GM18508 (cell line): ENCODE data around the gene KLHL36.
"Not testable (repeated sequence)": the region's sequence is repeated elsewhere in the genome, so short reads cannot be mapped to it uniquely, and the experiment has no call there.

ENCODE experiments used
- ATAC-seq: cut with Tn5 transposase; IDR thresholded peaks from one replicate; pipeline ENCODE4 v1.9.1; 2021; ENCODE audit warnings: moderate number of reproducible peaks; ENCODE audit not compliant: insufficient read depth, unreplicated experiment

The KLHL36 gene

DNA sequence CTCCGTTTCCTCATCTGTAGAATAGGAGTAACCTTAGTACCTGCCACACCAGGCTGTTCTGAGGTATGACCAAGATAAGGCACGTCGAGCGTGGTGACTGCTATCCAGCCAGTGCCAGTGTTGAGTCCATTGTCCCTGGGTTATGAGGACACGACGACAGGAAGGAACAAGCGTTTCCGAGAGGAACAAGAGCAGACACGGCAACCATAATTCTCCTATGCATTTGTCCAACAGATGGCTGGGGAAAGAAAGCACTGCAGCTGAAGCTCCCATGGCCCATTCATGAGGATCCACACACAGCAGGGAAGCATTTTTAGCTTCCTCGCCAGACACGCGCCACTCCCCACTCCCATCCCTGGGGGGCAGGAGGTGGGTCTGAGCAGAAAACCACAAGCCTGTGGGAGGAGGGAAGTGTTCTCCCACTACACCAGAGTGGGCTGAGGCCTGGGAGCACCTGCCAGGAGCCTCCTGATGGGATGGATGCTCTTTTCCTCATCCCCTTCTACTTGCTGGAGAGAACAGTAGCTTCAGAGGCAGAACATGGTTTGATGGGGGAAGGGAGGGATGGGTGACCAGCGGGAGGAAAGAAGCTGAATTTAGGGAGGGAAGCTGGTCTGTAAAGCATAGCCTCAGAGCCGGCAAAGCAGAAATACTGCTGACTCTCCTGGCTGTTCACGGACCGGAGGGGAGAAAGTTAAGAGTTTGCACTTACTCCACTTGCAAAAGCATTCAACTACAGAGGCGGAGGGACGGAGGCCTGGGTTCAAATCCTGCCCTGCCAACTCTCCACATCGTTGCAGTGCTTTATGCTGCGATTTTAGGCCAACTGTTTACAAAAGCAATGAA is 33.1 kb upstream of the KLHL36 start:
- ATAC-seq, result no peak

DNA sequence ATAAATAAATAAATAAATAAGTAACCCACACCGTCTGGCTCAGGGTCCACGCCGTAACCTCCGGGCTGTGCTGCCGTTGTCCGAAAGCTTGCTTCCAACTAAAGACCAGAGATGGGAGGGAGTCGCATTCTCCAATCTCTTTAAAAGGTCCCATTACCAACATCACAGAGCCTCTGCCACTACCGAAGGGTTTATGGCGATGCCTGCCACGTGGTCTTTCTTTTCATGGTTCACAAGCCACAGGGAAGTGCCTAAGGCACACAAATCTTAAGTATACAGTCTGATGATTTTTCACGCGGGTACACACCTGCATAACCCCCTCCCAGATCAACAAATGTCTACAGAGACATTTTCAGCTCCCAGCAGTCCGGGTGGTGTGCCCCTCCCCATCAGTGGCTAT is 31.8 kb upstream of the KLHL36 start:
- ATAC-seq, result no peak

DNA sequence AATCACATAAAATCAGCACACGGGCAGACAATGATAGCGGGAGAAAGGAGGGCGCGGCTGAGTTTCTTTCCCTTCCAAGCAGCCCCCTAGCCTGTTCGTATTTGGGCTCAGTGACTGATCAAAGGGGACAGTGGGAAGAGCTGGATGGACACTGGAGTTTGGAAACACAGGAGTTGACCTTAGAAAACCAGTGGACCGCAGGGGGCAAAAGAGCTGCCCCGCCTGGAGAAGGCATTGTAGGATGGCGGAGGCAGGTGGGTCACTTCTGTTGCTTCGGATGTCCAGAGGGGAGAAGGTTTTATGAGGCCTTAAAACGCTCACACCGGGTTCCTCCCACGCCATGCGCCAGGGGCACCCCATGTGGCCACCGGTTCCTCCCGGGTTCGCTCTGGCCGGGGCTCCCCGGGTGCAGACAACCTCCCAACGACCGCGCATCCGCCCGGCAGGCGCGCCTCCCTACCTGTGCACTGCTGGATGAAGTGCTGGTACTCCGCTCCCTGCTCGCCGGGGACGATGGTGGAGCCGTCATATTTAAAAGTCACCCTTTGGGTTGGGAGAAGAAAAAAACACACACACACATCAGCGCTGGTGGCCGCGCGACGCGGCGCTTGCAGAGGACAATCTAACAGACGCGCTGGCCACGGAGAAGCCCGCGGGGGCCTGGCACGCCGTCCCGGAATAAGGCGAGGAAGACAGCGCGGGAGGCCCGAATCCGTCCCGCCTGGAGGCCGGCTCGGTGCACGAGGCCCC is 31.1 kb upstream of the KLHL36 start:
- peak; percentile 12 for ATAC-seq

DNA sequence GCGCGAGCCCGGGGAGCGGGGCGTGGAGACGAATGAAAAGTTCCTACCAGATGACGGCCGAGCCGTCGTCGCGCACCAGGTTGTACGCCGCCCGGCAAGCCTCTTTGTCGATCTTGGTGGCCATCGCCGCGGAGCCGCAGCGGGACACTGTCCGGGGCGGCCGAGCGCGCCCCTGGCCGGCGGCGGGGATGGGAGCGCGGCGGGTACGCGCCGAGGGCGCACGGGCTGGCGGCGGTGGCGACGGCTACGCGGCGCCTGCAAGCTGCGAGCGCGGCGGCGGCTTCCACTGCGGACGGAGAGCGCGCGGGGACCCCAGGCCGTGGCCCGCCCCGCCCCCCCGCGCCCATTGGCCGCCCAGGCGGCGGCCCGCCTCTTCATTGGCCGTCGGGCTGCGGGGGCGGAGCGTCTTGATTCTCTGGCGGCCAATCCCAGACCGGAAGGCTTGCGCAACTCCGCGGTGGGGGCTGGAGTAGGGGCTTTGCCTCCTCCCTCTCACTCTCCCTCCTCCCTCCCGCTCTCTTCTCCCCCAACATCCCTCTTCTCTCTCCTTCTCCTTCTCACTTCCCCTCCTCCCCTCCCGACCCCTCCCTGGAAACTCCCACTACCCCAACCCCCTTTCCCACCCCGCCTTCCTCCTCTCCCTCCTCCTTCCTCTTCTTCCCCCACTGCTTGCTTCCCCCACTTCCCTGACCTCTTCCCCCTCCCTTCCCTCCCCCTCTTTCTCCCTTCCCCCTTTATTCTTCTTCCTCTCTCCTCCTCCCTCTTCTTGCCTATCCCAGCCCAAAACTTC is 30.3 kb upstream of the KLHL36 start, which contains the start of gene COTL1:
Gene COTL1, minus strand, starts transcription at position 288 of the 790 bp plus-strand sequence. Its CDS starts 164 bp downstream, at position 124.
- peak; percentile 29 for ATAC-seq

DNA sequence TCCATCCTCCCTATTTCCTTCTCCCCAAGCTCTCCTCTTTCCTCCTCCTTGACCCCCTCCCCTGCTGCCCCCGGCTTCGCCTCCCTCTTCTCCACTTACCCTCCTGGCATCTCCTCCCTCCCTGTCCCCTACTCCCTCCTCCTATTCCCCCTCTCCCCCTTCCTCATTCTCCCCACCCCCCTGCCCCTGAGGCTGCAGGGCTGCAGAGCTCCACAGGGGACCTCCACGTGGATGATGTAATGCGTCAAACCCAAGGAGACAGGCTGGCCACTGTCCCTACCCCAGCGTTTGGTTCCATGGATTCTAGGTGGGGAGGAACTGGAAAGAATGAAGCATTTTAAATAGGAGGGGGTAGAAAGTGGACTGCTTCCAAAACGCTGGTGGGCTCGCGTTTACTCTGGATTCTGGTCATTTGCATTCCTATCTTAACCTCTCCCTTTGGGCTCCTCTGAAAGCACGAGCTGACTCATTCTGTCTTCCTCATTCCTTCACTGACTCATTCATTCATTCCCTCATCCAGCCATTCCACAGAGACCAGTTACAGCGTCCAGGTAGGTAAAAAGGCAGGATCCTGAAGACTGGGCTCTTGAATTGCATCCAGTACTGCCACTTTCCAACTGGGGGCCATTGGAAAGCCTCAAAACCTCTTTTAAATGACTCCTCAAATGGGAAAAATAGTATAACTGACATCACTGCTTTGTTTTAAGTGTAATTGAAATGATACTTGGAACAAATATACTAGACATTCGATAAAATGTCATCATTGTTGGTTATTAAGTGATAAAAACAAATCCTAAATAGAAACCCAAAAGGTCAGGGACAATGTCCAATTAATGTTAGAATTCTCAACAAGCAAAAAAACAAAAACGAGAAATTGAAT is 29.5 kb upstream of the KLHL36 start:
- ATAC-seq, result no peak

DNA sequence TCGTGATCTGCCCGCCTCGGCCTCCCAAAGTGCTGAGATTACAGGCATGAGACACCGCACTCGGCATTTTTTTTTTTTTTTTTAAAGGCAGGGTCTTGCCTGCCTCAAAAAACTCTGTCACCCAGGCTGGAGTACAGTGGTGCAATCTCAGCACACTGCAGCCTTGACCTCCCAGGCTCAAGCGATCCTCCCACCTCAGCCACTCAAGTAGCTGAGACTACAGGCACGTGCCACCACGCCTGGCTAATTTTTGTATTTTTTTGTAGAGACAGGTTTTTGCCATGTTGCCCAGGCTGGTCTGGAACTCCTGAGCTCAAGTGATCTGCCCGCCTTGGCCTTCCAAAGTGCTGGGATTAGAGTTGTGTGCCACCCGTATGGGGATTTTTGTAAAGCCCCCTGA is 27.4 kb upstream of the KLHL36 start:
- ATAC-seq, result not testable (repeated sequence)

DNA sequence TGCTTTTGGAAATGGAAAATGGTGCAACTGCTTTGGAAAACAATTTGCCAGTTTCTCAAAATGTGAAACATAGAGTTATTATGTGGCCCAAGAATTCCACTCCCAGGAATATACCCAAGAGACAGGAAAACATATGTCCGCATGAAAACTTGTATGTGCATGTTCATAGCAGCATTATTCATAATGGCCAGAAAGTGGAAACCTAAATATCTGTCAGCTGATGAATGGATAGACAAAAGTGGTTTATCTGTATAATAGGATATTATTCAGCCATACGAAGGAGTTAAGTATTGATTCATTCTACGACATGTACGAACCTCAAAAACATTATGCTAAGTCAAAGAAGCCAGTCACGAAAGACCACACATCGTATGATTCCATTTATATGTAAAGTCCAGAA is 22.8 kb upstream of the KLHL36 start:
- no peak for ATAC-seq

DNA sequence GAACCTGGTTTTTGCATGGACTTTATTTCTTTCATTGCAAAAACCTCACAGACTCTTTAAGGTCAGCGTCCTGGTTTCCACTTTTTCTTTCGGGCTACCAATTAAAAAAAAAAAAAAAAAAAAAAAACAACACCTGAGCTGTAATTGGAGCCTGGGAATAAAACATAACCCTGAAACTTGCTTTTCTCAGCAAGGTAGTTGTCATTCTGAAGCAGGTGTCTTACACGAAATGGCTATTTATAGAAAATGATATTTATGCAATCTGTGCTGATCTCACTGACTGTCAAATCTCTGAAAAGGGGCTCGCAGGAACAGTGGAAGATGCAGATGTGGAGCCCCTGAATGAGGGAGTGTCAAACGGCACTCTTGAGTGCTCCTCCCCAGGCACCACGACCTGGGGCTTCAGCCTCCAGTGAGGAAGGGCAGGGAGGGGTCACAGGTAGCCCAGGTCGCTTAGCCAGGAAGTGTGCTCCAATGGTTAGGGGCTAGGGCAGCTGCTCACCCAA is 20.0 kb upstream of the KLHL36 start:
- ATAC-seq, result no peak

DNA sequence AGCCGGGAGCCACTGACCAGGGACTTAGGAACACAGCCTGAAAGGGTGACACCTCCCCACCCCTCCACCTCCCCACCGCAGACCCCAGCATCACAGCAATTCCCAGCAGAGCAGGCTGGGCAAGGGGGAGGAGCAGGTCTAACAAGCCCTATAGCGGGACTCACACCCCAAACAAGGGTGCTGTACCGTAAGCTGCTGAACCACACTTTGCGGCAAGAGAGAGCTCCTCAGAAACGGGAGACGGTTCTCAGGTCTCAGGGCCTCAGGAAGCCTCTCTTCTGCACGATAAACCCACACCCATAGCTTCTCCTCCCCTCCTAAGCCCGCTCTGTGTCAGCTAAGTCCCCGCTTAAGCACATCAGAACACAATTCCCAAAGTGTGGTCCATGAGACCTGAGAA is 18.7 kb upstream of the KLHL36 start:
- no peak for ATAC-seq

DNA sequence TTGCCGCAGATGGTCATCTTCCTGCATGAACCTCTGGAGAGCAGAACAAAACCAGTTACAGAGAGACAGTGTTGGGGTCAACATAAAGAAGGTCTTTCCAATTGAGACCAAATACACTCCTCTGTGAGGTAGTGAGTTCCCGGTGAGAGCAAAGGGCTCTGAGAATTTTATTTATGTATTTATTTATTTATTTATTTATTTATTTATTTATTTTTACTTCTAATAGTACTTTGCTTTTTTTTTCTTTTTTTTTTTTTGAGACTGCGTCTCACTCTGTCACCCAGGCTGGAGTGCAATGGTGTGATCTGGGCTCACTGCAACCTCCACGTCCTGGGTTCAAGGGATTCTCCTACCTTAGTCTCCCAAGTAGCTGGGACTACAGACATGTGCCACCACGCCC is 18.3 kb upstream of the KLHL36 start:
- no peak for ATAC-seq

DNA sequence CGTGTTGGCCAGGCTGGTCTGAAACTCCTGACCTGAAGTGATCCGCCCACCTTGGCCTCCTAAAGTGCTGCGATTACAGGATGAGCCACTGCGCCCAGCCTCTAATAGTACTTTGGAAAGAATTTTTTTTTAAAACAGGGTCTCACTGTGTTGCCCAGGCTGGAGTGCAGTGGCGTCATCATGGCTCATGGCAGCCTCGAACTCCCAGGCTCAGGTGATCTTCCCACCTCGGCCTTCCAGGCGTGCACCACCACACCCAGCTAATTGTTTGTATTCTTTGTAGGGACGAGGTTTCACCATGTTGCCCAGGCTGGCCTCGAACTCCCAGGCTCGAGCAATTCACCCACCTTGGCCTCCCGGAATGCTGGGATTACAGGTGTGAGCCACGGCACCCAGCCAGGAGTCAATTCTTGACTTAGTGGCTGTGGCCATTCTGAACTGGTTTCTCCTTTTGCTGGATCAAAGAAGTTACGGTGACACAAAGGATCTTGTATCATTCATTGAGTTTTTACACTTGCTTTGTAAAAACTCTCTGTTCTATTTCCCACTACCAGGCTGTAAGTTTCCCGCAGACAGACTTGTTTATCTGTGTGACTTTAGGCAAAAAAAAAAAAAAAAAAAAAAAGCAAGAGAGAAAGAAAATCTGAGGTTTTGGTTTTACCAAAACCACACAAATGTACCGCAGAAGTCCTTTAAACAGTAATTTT is 17.7 kb upstream of the KLHL36 start:
- no peak for ATAC-seq

DNA sequence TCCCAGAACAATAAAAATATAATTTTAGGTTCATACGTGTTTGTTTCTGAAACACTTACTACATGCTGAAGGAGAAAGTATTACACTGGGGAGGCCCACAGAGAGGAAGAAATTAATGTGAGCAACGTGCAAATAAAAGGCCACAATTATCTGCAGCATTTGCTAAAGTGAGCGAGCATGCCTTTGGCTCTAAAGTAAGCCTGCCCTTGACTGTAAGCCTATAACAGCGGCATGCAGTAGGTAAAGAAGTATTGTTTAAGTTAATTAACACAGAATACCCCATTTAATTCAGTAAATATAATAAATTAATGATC is 17.2 kb upstream of the KLHL36 start:
- no peak for ATAC-seq

DNA sequence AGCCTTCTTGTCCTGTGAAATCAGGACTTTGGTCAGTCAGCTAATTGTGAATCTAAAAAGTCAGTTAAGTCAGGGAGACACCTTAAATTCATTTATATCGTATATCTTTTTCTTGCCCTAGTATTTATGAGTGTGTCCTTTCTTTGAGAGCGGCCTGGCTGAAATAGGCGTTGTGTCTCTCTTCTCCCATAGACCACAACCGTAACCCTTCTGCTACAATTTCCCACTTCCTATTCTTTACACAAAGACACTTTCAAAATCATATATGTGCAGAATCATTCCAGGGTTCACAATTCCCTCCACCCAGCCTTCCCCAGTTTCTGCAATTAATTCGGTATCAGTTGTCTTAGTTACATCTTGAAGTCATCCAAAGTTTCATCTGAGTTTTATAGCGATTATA is 16.4 kb upstream of the KLHL36 start:
- ATAC-seq, result no peak

DNA sequence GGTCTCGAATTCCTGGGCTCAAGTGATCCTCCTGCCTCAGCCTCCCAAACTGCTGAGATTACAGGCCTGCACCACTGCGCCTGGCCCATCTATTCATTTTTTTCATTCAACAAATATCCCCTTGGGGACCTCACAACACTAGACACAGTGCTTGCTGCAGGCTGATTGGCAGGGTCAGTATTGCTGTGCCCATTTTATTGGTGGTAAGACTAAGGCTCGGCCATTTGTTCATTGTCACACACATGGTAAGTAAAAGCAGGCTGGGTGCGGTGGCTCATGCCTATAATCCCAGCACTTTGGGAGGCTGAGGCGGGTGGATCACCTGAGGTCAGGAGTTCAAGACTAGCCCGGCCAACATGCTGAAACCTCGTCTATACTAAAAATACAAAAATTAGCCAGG is 15.4 kb upstream of the KLHL36 start:
- ATAC-seq, result not testable (repeated sequence)

DNA sequence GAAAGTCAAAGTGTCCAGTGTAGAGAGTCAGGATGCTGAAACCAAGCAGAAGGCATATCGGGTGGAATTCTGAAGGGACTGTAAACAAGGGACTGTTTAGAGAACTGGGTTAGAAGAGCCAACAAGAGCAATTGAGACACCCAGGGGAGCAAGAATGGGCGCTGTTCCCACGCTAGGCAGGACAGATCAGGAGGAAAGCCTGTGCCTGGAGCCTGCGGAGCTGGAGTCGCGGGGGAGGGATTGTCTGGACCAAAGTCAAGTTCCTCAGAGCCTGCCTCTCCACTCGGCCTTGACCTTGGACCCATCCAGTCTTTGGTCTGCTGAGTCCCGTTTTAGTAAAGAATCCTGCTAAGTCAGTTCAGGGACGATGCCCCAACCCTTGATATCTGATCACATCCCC is 14.7 kb upstream of the KLHL36 start:
- ATAC-seq, result no peak

DNA sequence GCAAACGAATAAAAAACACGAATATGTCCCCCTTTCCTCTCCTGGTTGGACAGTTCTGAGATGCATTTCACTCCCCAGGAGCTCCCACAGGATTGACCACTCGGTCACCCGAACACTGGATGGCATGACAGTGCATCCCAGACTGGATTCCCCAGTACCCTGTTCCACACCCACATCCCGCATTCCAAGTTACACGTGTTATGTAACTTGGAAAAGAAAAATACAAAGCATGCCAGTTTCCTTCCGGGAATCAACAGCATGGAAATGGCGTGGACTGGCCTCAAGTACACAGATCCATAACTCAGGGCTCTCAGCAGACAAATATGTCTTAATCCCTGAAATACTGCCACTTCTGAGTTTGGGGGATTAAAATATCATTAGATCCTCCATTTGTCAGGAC is 12.6 kb upstream of the KLHL36 start:
- ATAC-seq, result no peak

DNA sequence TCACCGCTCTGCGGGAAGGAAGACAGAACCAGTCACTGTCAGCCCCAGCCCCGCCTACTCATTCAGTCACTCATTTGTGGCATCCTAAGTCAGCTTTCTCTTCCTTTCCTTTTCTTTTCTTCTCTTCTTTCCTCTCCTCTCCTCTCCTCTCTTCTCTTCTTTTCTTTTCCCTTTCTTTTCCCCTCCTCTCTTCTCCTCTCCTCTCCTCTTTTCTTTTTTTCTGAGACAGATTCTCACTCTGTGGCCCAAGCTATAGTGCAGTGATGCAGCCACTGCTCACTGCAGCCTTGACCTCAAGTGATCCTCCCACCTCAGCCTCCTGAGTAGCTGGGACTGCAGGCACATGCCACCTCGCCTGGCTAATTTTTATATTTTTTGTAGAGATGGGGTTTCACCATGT is 10.6 kb upstream of the KLHL36 start:
- ATAC-seq, result no peak

DNA sequence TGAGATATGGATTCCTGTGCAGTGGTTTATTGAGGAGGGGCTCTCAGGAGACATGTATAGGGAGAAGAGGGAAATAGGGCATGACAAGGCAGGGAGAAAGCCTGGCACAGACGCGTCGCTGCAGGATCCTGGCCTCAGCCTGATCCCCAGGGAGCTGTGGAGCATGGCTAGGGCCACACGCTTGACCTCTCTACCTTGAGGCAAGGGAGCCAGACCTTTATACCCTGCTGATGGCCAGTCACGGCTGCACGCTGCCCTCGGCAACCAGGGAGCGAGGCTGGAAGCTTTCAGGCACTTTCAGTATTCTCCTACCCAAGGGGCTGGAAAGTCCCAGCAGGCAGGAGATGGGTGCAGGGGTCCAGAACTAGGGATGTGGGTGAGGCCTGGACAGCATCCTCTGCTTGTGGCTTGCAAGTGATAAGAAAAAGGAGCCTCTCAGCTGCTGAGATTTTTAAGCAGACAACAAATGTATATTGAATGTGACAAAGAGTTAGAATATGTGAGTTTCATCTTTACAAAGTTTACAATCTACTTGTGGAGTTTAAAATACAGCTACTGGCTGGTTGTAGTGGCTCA is 10.0 kb upstream of the KLHL36 start:
- no peak for ATAC-seq

DNA sequence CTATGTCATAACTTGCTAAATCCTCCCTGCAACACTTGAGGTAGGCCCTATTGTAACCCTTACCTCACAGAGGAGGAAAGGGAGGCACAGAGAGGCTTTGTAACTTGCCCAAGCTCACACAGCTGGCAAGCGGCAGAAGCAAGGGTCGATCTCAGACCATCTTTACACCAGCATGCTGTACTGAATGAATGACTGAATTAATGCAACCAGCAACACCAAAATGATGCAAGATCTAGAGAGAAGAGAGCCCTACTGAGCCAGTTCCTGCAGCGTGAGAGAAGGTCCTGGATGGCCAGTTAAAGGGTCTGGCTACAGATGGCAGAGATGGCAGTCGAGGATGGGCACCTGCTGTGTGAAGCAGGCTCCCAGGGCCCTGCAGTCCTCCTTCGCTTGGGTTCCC is 8.2 kb upstream of the KLHL36 start:
- ATAC-seq, result no peak
